Lung (tissue), 12 donors: ENCODE measurements around the gene PRSS27. TPM values are rescaled to one million over a fixed set of nuclear protein-coding genes. Genes with fewer than 3 reads are reported as not detected.
A peak's percentile ranks its signal among the peaks of the same experiment; 100 is the strongest.
"Not testable (repeated sequence)": the region's sequence is repeated elsewhere in the genome, so short reads cannot be mapped to it uniquely, and the experiment has no call there.

Experiments used
- ATAC-seq: fragments of 200-7000 bp; cut with Tn5 transposase; one replicate; pipeline ENCODE4 v1.9.1; 2020; ENCODE audit warnings: moderate number of reproducible peaks; ENCODE audit not compliant: insufficient read depth, low FRiP score
- DNase-seq, 3 donors: peaks; one replicate each; pipeline ENCODE4 v3.0.0-alpha.2; 2013 to 2017
- H3K27ac ChIP-seq, 2 donors: one replicate each; pipeline ENCODE4 v1.5.1; 2013; ENCODE audit warnings: mild to moderate bottlenecking in 2 of 2, moderate library complexity in 2 of 2, control low read depth in 1 of 2, inconsistent platforms in 1 of 2, low read depth in 1 of 2, low read length in 1 of 2
- H3K27me3 ChIP-seq, 3 donors: one replicate each; pipeline ENCODE4 v1.5.1; 2013; ENCODE audit warnings: low read length in 2 of 3; ENCODE audit not compliant: control insufficient read depth in 3 of 3, insufficient read depth in 3 of 3
- H3K36me3 ChIP-seq, 4 donors: one replicate each; pipeline ENCODE4 v1.5.1; 2013; ENCODE audit warnings: low read length in 4 of 4, mild to moderate bottlenecking in 1 of 4, moderate library complexity in 1 of 4; ENCODE audit not compliant: control insufficient read depth in 4 of 4, insufficient read depth in 4 of 4
- H3K4me1 ChIP-seq, 5 donors: one replicate each; pipeline ENCODE4 v1.5.1; 2013; ENCODE audit warnings: low read length in 5 of 5, mild to moderate bottlenecking in 2 of 5, moderate library complexity in 1 of 5; ENCODE audit not compliant: control insufficient read depth in 5 of 5, insufficient read depth in 5 of 5
- H3K4me3 ChIP-seq: one replicate; pipeline ENCODE4 v1.5.1; 2013; ENCODE audit warnings: mild to moderate bottlenecking, control low read depth, moderate library complexity
- H3K9ac ChIP-seq, 2 donors: one replicate each; pipeline ENCODE4 v1.5.1; 2013; ENCODE audit warnings: low read length in 2 of 2, control low read depth in 1 of 2; ENCODE audit not compliant: insufficient read depth in 1 of 2
- H3K9me3 ChIP-seq, 4 donors: one replicate each; pipeline ENCODE4 v1.5.1; 2013; ENCODE audit warnings: low read length in 3 of 4, mild to moderate bottlenecking in 1 of 4, moderate library complexity in 1 of 4; ENCODE audit not compliant: control insufficient read depth in 4 of 4, insufficient read depth in 3 of 4
- WGBS, 2 donors: extraction: QIAGEN DNeasy Blood & Tissue Kit; methylation state at CpG; one replicate each; pipeline ENCODE4 v1.1.7; 2013; 5-methylcytosine and 5-hydroxymethylcytosine counted together
- polyA plus RNA-seq, 2 donors: library from polyadenylated mRNA; stranded (reverse); fragments of 200-250 nt; gene quantifications; one replicate each; pipeline ENCODE4 v1.2.1, GENCODE V29; 2013
- total RNA-seq, 2 donors: library from RNA; depleted of rRNA in 1 of 2; stranded (reverse); fragments of >200 nt in 1 of 2; gene quantifications; one replicate each; pipeline ENCODE4 v1.2.1, GENCODE V29; 2014 to 2021
- TF ChIP-seq, protein P1 (sequence below): IDR thresholded peaks from 2 replicates; pipeline ENCODE4 v1.5.1; 2012; ENCODE audit warnings: mild to moderate bottlenecking; ENCODE audit errors: control extremely low read depth, extremely low read depth
- donor health status: control.
- donor health status: control.
- donor health status: Bipolar disorder and iron deficiency.
- donor health status: healthy.
- donor health status: DM: yes; HTN: yes; CAD: no.

Gene PRSS27
- total and polyA plus RNA-seq, 4 donors = 1.1 to 2.5 (median 2.1) TPM

DNA sequence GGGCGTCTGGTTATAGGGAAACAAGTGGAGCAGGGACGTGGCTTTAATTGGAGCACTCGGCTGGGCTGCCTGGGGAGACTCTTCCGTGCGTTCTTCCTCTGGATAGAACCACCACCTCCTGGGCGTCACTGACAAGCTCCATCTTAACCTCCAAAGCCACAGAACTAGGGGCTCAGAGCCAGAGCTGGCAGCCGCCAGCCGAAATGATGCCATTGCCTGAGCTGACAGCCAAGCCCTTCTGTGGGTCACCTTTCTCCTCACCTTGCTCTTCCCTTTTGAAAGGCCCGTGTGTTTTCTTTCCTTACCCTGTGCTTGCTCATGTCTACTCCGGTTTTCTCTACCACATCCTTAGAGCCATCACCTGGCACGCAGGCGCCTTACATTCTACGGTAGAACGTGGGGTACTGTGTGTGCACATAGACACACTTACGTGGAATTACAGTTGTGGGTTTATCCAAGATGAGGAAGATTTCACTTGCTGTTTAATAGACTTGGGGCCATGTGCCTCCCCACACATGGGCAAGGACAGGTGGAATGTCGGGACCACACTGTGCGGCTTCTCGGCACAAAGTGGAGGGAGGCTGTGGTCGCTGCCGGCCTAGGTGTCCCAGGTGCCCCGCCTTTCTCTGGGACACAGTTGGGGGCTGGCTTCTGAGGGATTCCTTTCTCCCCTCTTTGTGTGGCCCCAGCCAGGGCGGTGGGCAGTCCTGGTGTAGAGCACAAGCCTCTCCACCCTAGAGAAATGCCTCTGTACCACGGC, 41.6 kb downstream of the PRSS27 start:
- H3K4me3 ChIP-seq = not testable (repeated sequence)

DNA sequence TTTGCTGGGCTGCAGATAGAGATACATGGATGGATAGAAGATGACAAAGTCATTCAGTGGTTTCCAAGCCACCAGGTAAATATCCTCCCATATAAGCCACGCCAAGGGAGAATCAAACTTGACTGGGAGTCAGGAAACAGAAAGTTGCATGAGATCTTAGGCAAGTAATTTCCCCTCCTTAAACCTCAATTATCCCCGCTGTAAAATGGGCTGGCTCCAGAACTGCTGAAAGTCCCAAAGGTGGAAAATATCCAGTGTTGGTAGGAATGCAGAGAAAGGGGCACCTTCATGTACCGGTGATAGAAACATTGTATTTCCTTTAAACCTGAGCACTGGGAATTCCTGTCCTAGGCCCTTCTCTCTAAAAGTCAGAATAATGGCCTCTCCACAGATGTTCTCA, 43.1 kb downstream of the PRSS27 start:
- not testable (repeated sequence) for H3K9me3 ChIP-seq, H3K9ac ChIP-seq, DNase-seq, H3K36me3 ChIP-seq, ATAC-seq, H3K27me3 ChIP-seq, H3K4me3 ChIP-seq, H3K4me1 ChIP-seq, H3K27ac ChIP-seq
- 92 to 96% methylated on average over 3 of the region's 3 CpGs for WGBS, 2 donors

More for the DNA sequence above, 41.6 kb downstream of the PRSS27 start:
- H3K9me3 ChIP-seq, H3K4me1 ChIP-seq, H3K27ac ChIP-seq, ATAC-seq, H3K36me3 ChIP-seq, H3K9ac ChIP-seq, DNase-seq, H3K27me3 ChIP-seq: not testable (repeated sequence)
- WGBS, 2 donors = 91 to 92% methylated on average over 15 to 18 of the region's 23 CpGs

DNA sequence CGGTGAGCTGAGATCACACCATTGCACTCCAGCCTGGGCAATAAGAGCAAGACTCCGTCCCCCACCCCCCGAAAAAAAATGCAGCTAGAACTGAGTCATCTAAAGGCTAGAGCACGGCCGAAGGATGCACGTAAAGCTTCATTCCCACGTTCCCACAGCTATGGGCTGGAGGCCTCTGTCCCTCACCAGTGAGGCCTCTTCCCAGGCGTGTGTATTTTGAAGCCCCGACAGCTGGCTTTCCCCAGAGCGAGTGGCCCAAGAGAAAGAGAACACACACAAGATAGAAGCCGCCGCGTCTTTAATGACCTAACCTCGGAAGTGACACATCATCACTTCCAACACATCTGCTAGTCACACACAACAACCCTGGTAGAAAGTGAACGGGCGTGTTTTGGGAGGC, 44.3 kb downstream of the PRSS27 start:
- no peak overlapping the region for H3K27ac ChIP-seq
- DNase-seq = no peak
- 80 to 85% methylated on average over 16 of the region's 16 CpGs for WGBS, 2 donors

DNA sequence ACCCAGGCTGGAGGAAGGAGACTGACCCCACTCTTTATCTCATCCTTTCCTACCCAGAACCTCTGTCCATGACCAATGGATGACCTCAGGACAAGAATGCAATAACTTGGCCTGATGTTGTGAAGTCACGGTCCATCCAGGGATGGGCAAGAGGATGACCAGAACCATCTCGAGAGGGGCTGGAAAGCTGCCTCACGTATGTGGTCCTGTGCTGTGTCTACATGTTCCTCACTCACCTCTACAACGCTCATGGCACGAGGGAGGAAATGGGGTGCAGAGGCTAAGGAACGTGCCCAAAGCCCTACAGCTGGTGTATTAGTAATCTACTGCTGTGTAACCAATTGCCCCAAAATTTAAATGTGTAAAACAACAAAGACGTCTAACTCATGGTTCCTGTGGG, 45.0 kb downstream of the PRSS27 start:
- H3K9ac ChIP-seq = no peak overlapping the region
- TF ChIP-seq, protein P1, sequence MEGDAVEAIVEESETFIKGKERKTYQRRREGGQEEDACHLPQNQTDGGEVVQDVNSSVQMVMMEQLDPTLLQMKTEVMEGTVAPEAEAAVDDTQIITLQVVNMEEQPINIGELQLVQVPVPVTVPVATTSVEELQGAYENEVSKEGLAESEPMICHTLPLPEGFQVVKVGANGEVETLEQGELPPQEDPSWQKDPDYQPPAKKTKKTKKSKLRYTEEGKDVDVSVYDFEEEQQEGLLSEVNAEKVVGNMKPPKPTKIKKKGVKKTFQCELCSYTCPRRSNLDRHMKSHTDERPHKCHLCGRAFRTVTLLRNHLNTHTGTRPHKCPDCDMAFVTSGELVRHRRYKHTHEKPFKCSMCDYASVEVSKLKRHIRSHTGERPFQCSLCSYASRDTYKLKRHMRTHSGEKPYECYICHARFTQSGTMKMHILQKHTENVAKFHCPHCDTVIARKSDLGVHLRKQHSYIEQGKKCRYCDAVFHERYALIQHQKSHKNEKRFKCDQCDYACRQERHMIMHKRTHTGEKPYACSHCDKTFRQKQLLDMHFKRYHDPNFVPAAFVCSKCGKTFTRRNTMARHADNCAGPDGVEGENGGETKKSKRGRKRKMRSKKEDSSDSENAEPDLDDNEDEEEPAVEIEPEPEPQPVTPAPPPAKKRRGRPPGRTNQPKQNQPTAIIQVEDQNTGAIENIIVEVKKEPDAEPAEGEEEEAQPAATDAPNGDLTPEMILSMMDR = no peak
- ATAC-seq (no peak), DNase-seq (no peak)
- H3K27me3 ChIP-seq = no peaks in the 10 kb centered on the region
- H3K4me1 ChIP-seq = peaks cover 0 to 11% (median 3%) of the 10 kb centered on the region in 5 donors
- 77 to 88% methylated on average over 7 of the region's 7 CpGs for WGBS, 2 donors
- no peaks in the 10 kb centered on the region for H3K9me3 ChIP-seq
- no peaks in the 10 kb centered on the region for H3K36me3 ChIP-seq
- H3K27ac ChIP-seq = peak overlapping the region in 1 of 2 donors; percentile 44
- H3K4me3 ChIP-seq = no peak overlapping the region

More for the DNA sequence above, 44.3 kb downstream of the PRSS27 start:
- no peak for ATAC-seq
- Histone ChIP-seq H3K4me1 (peaks cover 0 to 11% (median 3%) of the 10 kb centered on the region in 5 donors), H3K27me3 (no peaks in the 10 kb centered on the region), H3K36me3 (no peaks in the 10 kb centered on the region), H3K4me3 (no peak overlapping the region), H3K9ac (no peak overlapping the region), H3K9me3 (no peaks in the 10 kb centered on the region)
- TF ChIP-seq, protein P1 = no peak
